H9 (cell line): ENCODE measurements around the gene NAT14. TPM values are rescaled to one million over a fixed set of nuclear protein-coding genes. Genes with fewer than 3 reads are reported as not detected.

Source experiments
- DNase-seq: peaks from one replicate; pipeline ENCODE4 v3.0.0-alpha.2; 2017
- H2AFZ ChIP-seq: one replicate; pipeline ENCODE4 v1.6.1; 2013; ENCODE audit warnings: mild to moderate bottlenecking, low read length, control low read depth, moderate library complexity
- H2AK5ac ChIP-seq: 2 replicates; pipeline ENCODE4 v1.6.1; 2013; ENCODE audit warnings: low read length, control low read depth, mixed read lengths; ENCODE audit not compliant: insufficient read length
- H2BK120ac ChIP-seq: one replicate; pipeline ENCODE4 v1.6.1; 2013; ENCODE audit warnings: low read depth, mild to moderate bottlenecking, low read length, control low read depth, inconsistent platforms; ENCODE audit not compliant: poor library complexity, severe bottlenecking
- H2BK12ac ChIP-seq: 2 replicates; pipeline ENCODE4 v1.6.1; 2013; ENCODE audit warnings: low read length, control low read depth, mixed read lengths, low read depth; ENCODE audit not compliant: insufficient read length
- H2BK15ac ChIP-seq: 2 replicates; pipeline ENCODE4 v1.6.1; 2013; ENCODE audit warnings: low read depth, low read length, control low read depth
- H2BK20ac ChIP-seq: one replicate; pipeline ENCODE4 v1.6.1; 2013; ENCODE audit warnings: low read depth, mild to moderate bottlenecking, low read length, control low read depth, inconsistent platforms; ENCODE audit not compliant: poor library complexity, severe bottlenecking
- H2BK5ac ChIP-seq: 2 replicates; pipeline ENCODE4 v1.6.1; 2013; ENCODE audit warnings: low read length, control low read depth, mixed read lengths; ENCODE audit not compliant: insufficient read length
- H3K14ac ChIP-seq: 2 replicates; pipeline ENCODE4 v1.6.1; 2013; ENCODE audit warnings: low read length, control low read depth; ENCODE audit not compliant: insufficient read depth
- H3K18ac ChIP-seq: 2 replicates; pipeline ENCODE4 v1.6.1; 2013; ENCODE audit warnings: low read depth, mild to moderate bottlenecking, mixed read lengths, low read length, control low read depth; ENCODE audit not compliant: insufficient read length
- H3K23ac ChIP-seq: 2 replicates; pipeline ENCODE4 v1.6.1; 2013; ENCODE audit warnings: low read length, control low read depth, mixed read lengths, low read depth; ENCODE audit not compliant: insufficient read length
- H3K23me2 ChIP-seq: 2 replicates; pipeline ENCODE4 v1.6.1; 2013; ENCODE audit warnings: low read depth, mild to moderate bottlenecking, mixed read lengths, low read length, control low read depth; ENCODE audit not compliant: insufficient read length, poor library complexity, severe bottlenecking
- H3K27ac ChIP-seq: 2 replicates; pipeline ENCODE4 v1.5.1; 2013; ENCODE audit warnings: low read length, control low read depth, mixed read lengths, low read depth; ENCODE audit not compliant: insufficient read length
- H3K27me3 ChIP-seq: 2 replicates; pipeline ENCODE4 v1.6.1; 2013; ENCODE audit warnings: low read length, control low read depth, inconsistent platforms; ENCODE audit not compliant: insufficient read depth
- H3K4ac ChIP-seq: 2 replicates; pipeline ENCODE4 v1.6.1; 2013; ENCODE audit warnings: low read depth, mild to moderate bottlenecking, control low read depth, inconsistent platforms, low read length, moderate library complexity
- H3K4me1 ChIP-seq: 2 replicates; pipeline ENCODE4 v1.6.1; 2013; ENCODE audit warnings: low read length, control low read depth, inconsistent platforms; ENCODE audit not compliant: insufficient read depth
- H3K4me2 ChIP-seq: 2 replicates; pipeline ENCODE4 v1.6.1; 2013; ENCODE audit warnings: low read length, control low read depth, mixed read lengths; ENCODE audit not compliant: insufficient read length, insufficient read depth
- H3K56ac ChIP-seq: 2 replicates; pipeline ENCODE4 v1.6.1; 2013; ENCODE audit warnings: low read depth, mild to moderate bottlenecking, mixed read lengths, low read length, control low read depth; ENCODE audit not compliant: insufficient read length
- H3K79me1 ChIP-seq: 2 replicates; pipeline ENCODE4 v1.6.1; 2013; ENCODE audit warnings: low read depth, mild to moderate bottlenecking, moderate library complexity, low read length, control low read depth, inconsistent platforms; ENCODE audit not compliant: insufficient read depth, poor library complexity, severe bottlenecking
- H3K79me2 ChIP-seq: 2 replicates; pipeline ENCODE4 v1.6.1; 2013; ENCODE audit warnings: low read length, control low read depth, inconsistent platforms; ENCODE audit not compliant: insufficient read depth
- H3K9ac ChIP-seq: 2 replicates; pipeline ENCODE4 v1.6.1; 2013; ENCODE audit warnings: low read length, control low read depth, mixed read lengths; ENCODE audit not compliant: insufficient read length; ENCODE audit errors: extremely low read depth
- H3K9me3 ChIP-seq: one replicate; pipeline ENCODE4 v1.6.1; 2013; ENCODE audit warnings: low read depth, low read length, inconsistent platforms; ENCODE audit not compliant: control insufficient read depth
- H3T11ph ChIP-seq: one replicate; pipeline ENCODE4 v1.6.1; 2013; ENCODE audit warnings: mild to moderate bottlenecking, low read length, control low read depth, inconsistent platforms
- H4K20me1 ChIP-seq: one replicate; pipeline ENCODE4 v1.6.1; 2013; ENCODE audit not compliant: control insufficient read depth, insufficient read length, insufficient read depth
- H4K5ac ChIP-seq: 2 replicates; pipeline ENCODE4 v1.6.1; 2013; ENCODE audit warnings: low read depth, mild to moderate bottlenecking, mixed read lengths, low read length, control low read depth; ENCODE audit not compliant: insufficient read length
- H4K8ac ChIP-seq: replicated peaks from 2 replicates; pipeline ENCODE4 v1.6.1; 2013; ENCODE audit warnings: low read length, control low read depth, mixed read lengths, low read depth; ENCODE audit not compliant: insufficient read length
- H4K91ac ChIP-seq: 2 replicates; pipeline ENCODE4 v1.6.1; 2013; ENCODE audit warnings: low read depth, mild to moderate bottlenecking, moderate library complexity, mixed read lengths, low read length, control low read depth; ENCODE audit not compliant: insufficient read length
- H3K27ac Mint-ChIP-seq, 3 experiments: 2 replicates in 2 of 3; 3 replicates in 1 of 3; pipeline ENCODE4 v1.8.0; 2020 to 2021; ENCODE audit warnings: mixed read lengths in 3 of 3, mild to moderate bottlenecking in 1 of 3, moderate library complexity in 1 of 3
- H3K27me3 Mint-ChIP-seq: 2 replicates; pipeline ENCODE4 v1.8.0; 2021; ENCODE audit warnings: low read depth, mild to moderate bottlenecking, moderate library complexity, mixed read lengths
- H3K36me3 Mint-ChIP-seq, 3 experiments: 2 replicates in 2 of 3; 3 replicates in 1 of 3; pipeline ENCODE4 v1.8.0; 2020 to 2021; ENCODE audit warnings: low read depth in 3 of 3, mixed read lengths in 3 of 3; ENCODE audit not compliant: insufficient read depth in 1 of 3
- H3K4me1 Mint-ChIP-seq, 2 experiments: 2 replicates each; pipeline ENCODE4 v1.8.0; 2020; ENCODE audit warnings: mixed read lengths in 2 of 2
- H3K4me3 Mint-ChIP-seq, 2 experiments: 2 replicates in 1 of 2; 3 replicates in 1 of 2; pipeline ENCODE4 v1.8.0; 2020 to 2021; ENCODE audit warnings: mild to moderate bottlenecking in 2 of 2, mixed read lengths in 2 of 2, moderate library complexity in 1 of 2
- H3K9me3 Mint-ChIP-seq, 2 experiments: 2 replicates in 1 of 2; 3 replicates in 1 of 2; pipeline ENCODE4 v1.8.0; 2020; ENCODE audit warnings: mild to moderate bottlenecking in 2 of 2, mixed read lengths in 2 of 2, moderate library complexity in 1 of 2
- WGBS: extraction: QIAGEN DNeasy Blood & Tissue Kit; methylation state at CpG from one replicate; pipeline ENCODE4 v1.1.7; 2013; ENCODE audit warnings: missing lambda C conversion rate, low lambda C conversion rate, mixed read lengths; ENCODE audit not compliant: insufficient read length; ENCODE audit errors: extremely low coverage; 5-methylcytosine and 5-hydroxymethylcytosine counted together
- total RNA-seq: library from RNA; stranded (reverse); gene quantifications from 2 replicates; pipeline ENCODE4 v1.2.1, GENCODE V29; 2021
- TF ChIP-seq, protein P1 (sequence below): fragments of 200-600 bp; sonication (generic); conservative IDR thresholded peaks from 3 replicates; pipeline ENCODE4 v1.8.0; 2021; ENCODE audit warnings: antibody characterized with exemption, mild to moderate bottlenecking

Gene NAT14
- total RNA-seq, 1 experiment from 2014 or later, result 51.2 TPM

DNA sequence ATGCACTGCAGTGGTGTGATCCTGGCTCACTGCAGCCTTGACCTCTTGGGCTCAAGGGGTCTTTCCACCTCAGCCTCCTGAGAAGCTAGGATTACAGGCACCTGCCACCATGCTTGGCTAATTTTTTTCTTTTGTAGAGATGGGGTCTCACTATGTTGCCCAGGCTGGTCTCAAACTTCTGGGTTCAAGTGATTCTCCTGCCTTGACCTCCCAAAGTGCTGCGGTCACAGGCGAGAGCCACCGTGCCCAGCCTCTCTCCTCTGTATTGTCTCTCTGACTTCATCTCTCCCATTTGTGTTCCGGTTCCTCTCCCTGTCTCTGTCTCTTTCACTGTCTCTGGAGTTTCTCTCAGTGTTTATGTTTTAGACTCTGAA is 18.8 kb upstream of the NAT14 start:
- Histone ChIP-seq H4K8ac (no peak overlapping the region), H2BK20ac (no peak overlapping the region), H2BK12ac (no peak overlapping the region), H4K5ac (no peak overlapping the region), H2BK15ac (no peak overlapping the region; the same call in 1 of the 2 replicates), H3K79me1 (no peaks in the 10 kb centered on the region), H2BK5ac (no peak overlapping the region), H3K9me3 (no peaks in the 10 kb centered on the region), H3K27ac (no peak overlapping the region), H3T11ph (no peak overlapping the region), H3K4me2 (no peak overlapping the region), H3K14ac (no peak overlapping the region), H4K91ac (no peak overlapping the region), H3K18ac (no peak overlapping the region), H3K4ac (no peak overlapping the region), H3K79me2 (no peaks in the 10 kb centered on the region), H3K4me1 (no peaks in the 10 kb centered on the region; the same call in 1 of the 2 replicates), H2AK5ac (no peak overlapping the region), H3K27me3 (no peaks in the 10 kb centered on the region), H2AFZ (no peak overlapping the region), H3K9ac (no peak overlapping the region), H3K23me2 (no peaks in the 10 kb centered on the region), H3K23ac (no peak overlapping the region), H2BK120ac (no peak overlapping the region), H3K56ac (no peak overlapping the region), H4K20me1 (no peaks in the 10 kb centered on the region)
- Mint-ChIP-seq H3K36me3 (no peaks in the 10 kb centered on the region; a peak in 1 of 7 replicates), H3K9me3 (peaks cover 0 to 3% of the 10 kb centered on the region in 2 experiments; a peak in 1 of 5 replicates), H3K27ac (no peak overlapping the region), H3K27me3 (peaks cover 13% of the 10 kb centered on the region), H3K4me1 (peaks cover 14 to 20% of the 10 kb centered on the region in 2 experiments), H3K4me3 (no peak overlapping the region; a peak in 1 of 5 replicates)
- TF ChIP-seq, protein P1, sequence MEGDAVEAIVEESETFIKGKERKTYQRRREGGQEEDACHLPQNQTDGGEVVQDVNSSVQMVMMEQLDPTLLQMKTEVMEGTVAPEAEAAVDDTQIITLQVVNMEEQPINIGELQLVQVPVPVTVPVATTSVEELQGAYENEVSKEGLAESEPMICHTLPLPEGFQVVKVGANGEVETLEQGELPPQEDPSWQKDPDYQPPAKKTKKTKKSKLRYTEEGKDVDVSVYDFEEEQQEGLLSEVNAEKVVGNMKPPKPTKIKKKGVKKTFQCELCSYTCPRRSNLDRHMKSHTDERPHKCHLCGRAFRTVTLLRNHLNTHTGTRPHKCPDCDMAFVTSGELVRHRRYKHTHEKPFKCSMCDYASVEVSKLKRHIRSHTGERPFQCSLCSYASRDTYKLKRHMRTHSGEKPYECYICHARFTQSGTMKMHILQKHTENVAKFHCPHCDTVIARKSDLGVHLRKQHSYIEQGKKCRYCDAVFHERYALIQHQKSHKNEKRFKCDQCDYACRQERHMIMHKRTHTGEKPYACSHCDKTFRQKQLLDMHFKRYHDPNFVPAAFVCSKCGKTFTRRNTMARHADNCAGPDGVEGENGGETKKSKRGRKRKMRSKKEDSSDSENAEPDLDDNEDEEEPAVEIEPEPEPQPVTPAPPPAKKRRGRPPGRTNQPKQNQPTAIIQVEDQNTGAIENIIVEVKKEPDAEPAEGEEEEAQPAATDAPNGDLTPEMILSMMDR, result no peak
- DNase-seq, result no peak
- WGBS, result no CpG with 5 or more reads among the region's 4 CpGs
